HG02840 (cell line): ENCODE measurements around the gene IGFBP1.
"Not testable (repeated sequence)": the region's sequence is repeated elsewhere in the genome, so short reads cannot be mapped to it uniquely, and the experiment has no call there.

Experiments used
- ATAC-seq: cut with Tn5 transposase; IDR thresholded peaks from one replicate; pipeline ENCODE4 v1.9.1; 2021; ENCODE audit warnings: mild to moderate bottlenecking, moderate library complexity, moderate number of reproducible peaks; ENCODE audit not compliant: unreplicated experiment, low FRiP score

The IGFBP1 gene

GRCh38 chr7:45924283-45924682, 36.0 kb downstream of the IGFBP1 start:
- ATAC-seq, result no peak

DNA sequence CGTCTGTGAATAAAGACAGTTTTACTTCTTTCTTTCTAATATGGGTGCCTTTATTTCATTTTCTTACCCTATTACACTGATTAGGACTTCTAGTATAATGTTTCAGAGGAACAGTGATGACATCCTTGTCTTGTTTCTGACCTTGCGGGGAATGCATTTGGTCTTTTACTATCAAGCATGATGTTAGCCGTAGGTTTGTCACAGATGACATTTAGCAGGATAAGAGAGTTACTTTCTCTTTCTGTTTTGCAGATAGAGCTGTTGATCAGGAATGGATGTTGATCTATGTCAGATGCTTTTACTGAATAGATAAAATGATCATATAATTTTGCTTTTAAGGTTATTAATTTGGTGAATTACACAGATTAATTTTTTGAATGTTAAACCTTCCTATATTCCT, 39.4 kb downstream of the IGFBP1 start:
- no peak for ATAC-seq

DNA sequence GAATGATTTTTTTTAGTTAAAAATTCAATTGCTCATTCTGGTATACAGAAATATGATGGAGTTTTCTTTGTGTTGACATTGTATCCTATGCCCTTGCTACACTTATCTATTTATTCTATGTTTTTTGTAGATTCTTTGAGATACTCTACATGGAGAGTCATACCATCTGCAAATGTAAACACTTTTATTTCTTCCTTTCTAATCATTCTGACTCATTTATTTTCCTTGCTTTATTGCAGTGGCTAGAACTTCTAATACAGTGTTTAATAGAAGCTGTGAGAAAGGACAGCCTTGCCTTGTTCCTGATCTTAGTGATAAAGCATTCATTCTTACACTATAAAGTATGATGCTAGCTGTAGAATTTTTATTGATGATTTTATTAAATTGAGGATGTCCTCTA, 42.7 kb downstream of the IGFBP1 start:
- no peak for ATAC-seq

DNA sequence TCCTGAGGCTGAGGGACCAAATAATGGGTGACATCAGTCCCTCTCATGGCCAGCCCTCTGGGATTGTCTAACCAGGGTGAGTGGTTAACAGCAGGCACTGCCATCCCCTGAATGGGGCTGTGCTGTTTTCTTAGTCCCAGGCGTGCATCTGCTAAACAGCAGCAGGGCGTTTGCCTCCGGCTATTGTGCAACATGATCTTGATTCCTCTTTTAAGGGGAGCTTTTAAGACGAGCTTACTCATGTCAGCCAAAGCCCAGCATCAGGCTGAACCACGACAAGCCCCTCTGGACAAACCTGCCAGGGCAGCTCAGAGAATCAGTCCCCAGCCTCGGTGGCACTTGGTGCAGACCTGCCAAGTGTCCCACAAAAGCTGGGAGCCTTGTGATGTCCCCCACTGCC, 49.0 kb downstream of the IGFBP1 start:
- no peak for ATAC-seq

GRCh38 chr7:45937862-45938261, 49.6 kb downstream of the IGFBP1 start:
- no peak for ATAC-seq

DNA sequence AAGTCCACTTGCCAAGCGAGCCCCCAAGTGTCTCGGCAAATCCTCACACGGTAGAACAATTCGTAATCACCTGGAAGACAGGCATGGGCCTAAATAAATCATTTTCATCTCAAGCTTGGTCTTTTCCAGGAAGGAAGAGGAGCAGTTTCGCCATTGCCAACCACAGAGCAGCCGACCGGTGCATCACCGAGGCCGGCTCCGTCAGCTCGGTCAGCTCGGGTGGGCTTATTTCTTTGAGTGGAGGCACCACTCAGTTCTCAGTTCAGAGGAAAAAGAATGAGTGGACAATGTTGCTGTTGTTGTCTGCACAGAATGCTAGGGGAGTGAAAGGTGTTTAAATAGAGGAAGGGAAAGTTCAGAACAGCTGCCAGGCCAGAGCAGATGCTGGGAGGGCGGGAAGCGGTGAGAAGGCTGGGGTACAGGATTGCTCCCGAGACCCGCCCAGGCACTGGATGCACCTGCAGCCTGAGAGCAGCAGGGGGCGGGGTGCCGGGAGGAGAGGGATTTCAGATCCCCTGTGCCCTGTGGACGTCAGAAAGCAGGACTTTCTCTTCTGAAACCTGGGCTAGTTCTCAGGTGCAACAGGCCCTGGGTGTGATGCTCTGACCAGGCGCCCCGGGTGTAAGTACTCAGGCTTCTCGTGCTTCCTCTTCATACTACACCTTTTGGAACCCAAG, 50.5 kb downstream of the IGFBP1 start:
- ATAC-seq, result no peak

- no peak for ATAC-seq
Measured at GRCh38 chr7:45939574-45939973, 51.3 kb downstream of the IGFBP1 start.

DNA sequence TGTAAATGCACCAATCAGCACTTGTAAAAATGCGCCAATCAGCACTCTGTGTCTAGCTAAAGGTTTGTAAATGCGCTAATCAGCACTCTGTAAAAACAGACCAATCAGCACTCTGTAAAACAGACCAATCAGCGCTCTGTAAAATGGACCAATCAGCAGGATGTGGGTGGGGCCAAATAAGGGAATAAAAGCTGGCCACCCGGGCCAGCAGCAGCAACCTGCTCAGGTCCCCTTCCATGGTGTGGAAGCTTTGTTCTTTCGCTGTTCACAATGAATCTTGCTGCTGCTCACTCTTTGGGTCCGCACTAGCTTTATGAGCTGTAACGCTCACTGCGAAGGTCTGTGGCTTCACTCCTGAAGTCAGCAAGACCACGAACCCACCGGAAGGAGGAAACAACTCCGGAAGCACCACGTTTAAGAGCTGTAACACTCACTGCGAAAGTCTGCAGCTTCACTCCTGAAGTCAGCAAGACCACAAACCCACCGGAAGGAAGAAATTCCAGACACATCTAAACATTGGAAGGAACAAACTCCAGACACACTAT, 52.0 kb downstream of the IGFBP1 start:
- ATAC-seq, result not testable (repeated sequence)

GRCh38 chr7:45940939-45941338, 52.7 kb downstream of the IGFBP1 start:
- ATAC-seq, result no peak
